Posterior vena cava (tissue), 2 donors: ENCODE data around the gene DGAT2. TPM values are rescaled to one million over a fixed set of nuclear protein-coding genes. Genes with fewer than 3 reads are reported as not detected.
"Not testable (repeated sequence)": the region's sequence is repeated elsewhere in the genome, so short reads cannot be mapped to it uniquely, and the experiment has no call there.

Experiments
- DNase-seq: peaks from one replicate; pipeline ENCODE4 v3.0.0-alpha.2; 2020; ENCODE audit warnings: low spot score
- intact Hi-C, 2 donors: fragments of 100-400 bp; cut with DNase I; formaldehyde crosslinking; loops; one replicate each; pipeline versions ENCODE4 v1.14.1 to v1.14.2; 2022 to 2023
- total RNA-seq, 2 donors: library from RNA; stranded (reverse); fragmentation: NEBNext Ultra II Directional; extraction: Animal tissue kit (Norgen Biotek cat#: 25700); gene quantifications; one replicate each; pipeline ENCODE4 v1.2.1, GENCODE V29; 2021
- donor health status: DM: yes; HTN: yes; CAD: no.
- donor health status: DM: yes; HTN: yes; CAD: no.

DGAT2 gene
- total RNA-seq, 2 donors from 2014 or later, result 2.1 to 3.4 TPM

- intact Hi-C loops, result no loop called here
- no peak for DNase-seq
These were observed 24.6 kb upstream of the DGAT2 start for GRCh38 chr11:75743711-75744563.

GRCh38 chr11:75745807-75746206, 22.8 kb upstream of the DGAT2 start:
- DNase-seq, result no peak
- intact Hi-C loops, result no loop called here

- intact Hi-C loops, DNase-seq: not testable (repeated sequence)
These were observed 19.8 kb upstream of the DGAT2 start for GRCh38 chr11:75748729-75749273.

GRCh38 chr11:75754933-75755332, 13.6 kb upstream of the DGAT2 start:
- DNase-seq, intact Hi-C loops: not testable (repeated sequence)

- intact Hi-C loops, result no loop called here
- no peak for DNase-seq
These were observed 10.9 kb upstream of the DGAT2 start for GRCh38 chr11:75757651-75758050.

GRCh38 chr11:75759832-75760231, 8.7 kb upstream of the DGAT2 start:
- intact Hi-C loops, result no loop called here
- no peak for DNase-seq

GRCh38 chr11:75760243-75760642, 8.3 kb upstream of the DGAT2 start:
- DNase-seq, result no peak
- intact Hi-C loops, result no loop called here

GRCh38 chr11:75760710-75761493, 7.7 kb upstream of the DGAT2 start:
- no peak for DNase-seq
- intact Hi-C loops, result no loop called here

- intact Hi-C loops, result no loop called here
- DNase-seq, result no peak
These were observed 6.4 kb upstream of the DGAT2 start for GRCh38 chr11:75762158-75762557.

- intact Hi-C loops, result no loop called here
- DNase-seq, result no peak
These were observed 5.7 kb upstream of the DGAT2 start for GRCh38 chr11:75762885-75763284.

- DNase-seq, result no peak
- intact Hi-C loops, result no loop called here
These were observed 4.7 kb upstream of the DGAT2 start for GRCh38 chr11:75763846-75764245.

- intact Hi-C loops, result no loop called here
- peak; percentile 36 for DNase-seq
These were observed 3.5 kb upstream of the DGAT2 start for GRCh38 chr11:75765116-75765515.

GRCh38 chr11:75766443-75767227, 1.9 kb upstream of the DGAT2 start:
- intact Hi-C loops, result no loop called here
- peak; percentile 58 for DNase-seq

- DNase-seq, result peak; percentile 25
- intact Hi-C loops, result no loop called here
These were observed 1.4 kb upstream of the DGAT2 start for GRCh38 chr11:75767228-75767572.

- DNase-seq, result no peak
- intact Hi-C loops, result no loop called here
These were observed 826 bp upstream of the DGAT2 start for GRCh38 chr11:75767793-75768111.

- intact Hi-C loops, result no loop called here
- DNase-seq, result peak; percentile 71
These were observed 562 bp downstream of the DGAT2 start for GRCh38 chr11:75768909-75769771.

- intact Hi-C loops, result no loop called here
- DNase-seq, result peak; percentile 22
These were observed 1.5 kb downstream of the DGAT2 start for GRCh38 chr11:75770102-75770501.

- peak; percentile 83 for DNase-seq
These were observed 3.2 kb downstream of the DGAT2 start for GRCh38 chr11:75771646-75772410.

More at GRCh38 chr11:75771646-75772410, 3.2 kb downstream of the DGAT2 start:
- intact Hi-C loops, result no loop called here
